MV-4-11 (cell line): ENCODE data around the gene ITIH5.

Experiments
- DNase-seq: peaks from one replicate; lab custom pipeline; 2025; lab: John Stamatoyannopoulos, UW

Gene ITIH5

DNA sequence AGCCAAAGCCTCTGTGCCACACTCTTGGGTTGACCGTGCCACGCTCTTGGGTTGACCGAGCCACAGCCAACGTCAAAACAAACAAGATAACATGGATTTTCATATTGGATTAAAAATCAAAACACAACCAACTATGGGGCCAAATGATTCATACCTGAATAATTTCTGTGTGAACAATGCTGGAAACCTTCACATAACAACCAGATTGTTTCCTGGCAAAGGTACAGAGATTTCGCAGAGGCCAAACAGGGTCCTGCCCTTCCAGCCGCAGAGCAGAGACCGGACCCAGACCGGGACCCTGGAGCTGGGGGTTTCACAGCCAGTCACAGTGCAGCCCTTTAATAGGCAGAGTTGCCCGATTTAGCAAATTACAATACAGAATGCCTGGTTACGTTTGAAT, 40.5 kb downstream of the ITIH5 start:
- no peak for DNase-seq

DNA sequence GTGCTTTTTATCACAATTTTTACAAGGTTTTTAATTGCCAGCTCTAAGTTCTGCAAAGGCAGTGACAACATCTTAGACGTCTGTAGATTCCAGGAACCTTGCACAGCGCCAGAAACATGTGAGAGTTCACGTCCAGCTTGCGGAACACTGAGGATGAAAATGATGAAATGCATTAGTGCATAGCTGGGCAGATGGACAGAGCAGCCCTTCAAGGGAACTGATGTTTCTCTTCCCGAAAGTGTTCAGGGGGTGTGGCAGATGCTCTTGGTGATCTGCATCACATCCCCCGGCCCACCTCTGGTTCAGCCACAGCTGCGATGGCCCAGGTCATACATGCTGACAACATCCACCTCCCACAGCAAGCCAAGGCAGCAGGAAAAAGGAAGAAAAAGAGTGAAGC, 40.9 kb downstream of the ITIH5 start:
- DNase-seq, result peak; percentile 9

DNA sequence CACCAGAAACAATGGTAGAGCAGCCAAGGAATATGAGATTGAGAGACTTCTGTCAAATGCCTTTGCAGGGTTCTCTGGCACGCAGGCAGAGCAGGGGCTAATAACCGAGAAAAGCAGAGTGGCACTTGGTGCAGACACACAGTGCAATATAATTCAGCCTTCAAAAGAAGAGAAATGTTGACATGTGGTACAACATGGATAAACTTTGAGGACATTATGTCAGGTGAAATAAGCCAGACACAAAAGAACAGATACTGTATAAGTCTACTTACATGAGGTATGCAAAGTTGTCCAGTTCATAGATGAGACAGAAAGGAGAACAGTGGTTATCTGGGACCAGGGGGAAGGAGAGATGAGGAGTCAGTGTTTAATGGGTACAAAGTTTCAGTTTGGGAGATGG, 41.8 kb downstream of the ITIH5 start:
- DNase-seq, result no peak

DNA sequence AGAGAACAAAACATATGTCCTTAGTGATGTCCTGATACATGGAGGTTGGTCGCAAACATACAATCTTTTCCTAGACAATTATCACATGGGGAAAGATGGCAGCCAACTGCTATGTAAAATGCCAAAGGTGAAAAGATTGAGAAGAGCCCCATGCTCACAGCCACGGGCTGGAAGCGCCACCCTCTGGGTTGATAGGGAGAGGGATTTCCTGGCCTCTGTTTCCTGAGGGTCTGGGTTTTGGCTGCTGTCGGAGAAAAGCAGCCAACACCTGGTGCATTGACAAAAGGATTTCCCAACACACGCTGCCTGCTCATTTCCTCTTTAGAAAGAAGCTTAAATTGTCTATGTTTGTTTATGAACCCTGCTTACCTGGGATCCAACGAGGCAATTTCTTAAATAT, 43.8 kb downstream of the ITIH5 start:
- DNase-seq, result no peak

DNA sequence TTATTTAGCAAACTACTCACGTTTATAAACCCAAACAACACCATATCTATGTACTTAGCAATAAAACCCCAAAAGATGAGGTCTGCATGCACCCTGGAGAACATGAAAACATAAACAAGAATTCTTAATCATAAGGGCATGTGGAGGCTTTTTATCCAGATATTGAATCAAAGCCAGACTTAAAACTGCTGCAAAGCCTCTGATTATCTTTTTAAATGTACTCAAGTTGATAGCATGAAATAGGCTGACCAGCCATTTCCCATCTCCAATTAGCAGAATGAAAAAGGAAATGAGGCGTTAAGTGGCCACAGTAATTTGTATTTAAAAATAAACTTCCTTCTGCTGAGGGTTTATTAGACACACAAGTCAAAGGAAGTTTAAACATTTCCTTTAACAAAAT, 48.3 kb downstream of the ITIH5 start:
- DNase-seq, result no peak

DNA sequence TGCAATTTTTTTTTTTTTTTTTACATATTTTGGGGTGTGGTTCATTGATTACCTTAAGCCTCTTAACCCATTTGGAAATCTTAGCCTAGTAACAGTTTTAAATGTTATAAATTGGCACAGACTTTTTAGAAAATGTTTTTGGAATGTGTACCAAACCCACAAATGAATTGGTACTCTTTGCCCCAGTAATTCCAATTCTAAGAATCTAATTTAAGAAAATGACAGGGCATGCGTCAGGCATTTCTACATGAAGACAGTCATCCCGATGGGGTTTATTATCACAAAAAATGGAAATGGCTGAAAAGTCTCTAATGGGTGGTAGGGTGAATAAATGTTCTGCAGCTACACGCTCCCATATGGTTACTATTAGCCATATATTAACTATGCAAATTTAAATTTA, 54.9 kb downstream of the ITIH5 start:
- DNase-seq, result no peak

DNA sequence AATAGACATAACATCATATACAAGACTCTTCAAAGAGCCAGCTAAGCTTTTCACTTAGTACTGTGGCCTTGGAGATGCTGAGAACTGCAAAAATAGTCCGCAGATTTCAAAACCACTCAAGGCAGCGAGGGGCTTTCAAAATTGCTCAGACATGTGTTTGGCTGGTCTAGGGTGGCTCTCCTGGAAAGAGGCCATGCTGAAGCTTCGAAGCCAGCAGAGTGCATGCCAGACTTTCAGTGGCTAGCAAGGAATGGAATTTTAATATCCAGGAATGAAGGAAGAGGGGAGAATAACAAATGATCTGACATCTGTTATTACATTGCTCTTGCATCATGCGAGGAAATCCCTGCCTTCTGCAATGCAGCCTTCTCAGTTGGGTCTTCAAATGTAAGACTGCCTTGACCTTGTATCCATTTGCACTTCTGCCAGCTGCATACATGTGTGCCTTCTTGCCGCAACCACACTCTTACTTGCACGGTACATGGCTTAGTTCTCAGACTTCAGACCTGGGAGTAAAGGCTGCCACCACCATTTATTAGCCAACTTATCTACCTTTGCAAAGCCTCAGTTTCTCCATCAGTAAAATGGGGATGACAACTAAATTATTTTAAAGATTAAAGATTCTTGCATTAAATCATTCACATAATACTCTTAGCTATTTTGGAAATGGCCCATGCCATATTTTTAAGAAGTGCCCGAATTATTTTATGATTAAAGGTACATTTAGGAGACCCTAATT, 55.9 kb downstream of the ITIH5 start:
- no peak for DNase-seq

DNA sequence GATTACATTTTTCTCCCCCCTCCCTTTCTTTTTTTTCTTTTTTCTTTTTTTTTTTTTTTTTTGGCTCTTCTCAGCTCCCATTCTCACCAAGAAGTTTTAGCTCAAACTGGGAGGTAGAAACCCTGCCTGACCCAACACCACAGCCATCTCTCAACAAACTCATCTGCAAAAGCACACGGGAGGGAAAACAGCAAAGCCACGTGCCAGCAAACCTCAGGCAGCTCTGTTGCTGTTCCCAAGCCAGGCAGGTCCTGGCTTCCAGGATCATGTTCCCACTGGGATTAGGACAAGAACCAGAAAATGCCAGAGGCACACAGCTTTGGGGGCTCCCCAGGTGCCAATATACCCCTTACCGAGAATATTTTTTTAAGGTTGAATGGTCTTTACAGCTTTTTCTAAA, 56.7 kb downstream of the ITIH5 start:
- no peak for DNase-seq

DNA sequence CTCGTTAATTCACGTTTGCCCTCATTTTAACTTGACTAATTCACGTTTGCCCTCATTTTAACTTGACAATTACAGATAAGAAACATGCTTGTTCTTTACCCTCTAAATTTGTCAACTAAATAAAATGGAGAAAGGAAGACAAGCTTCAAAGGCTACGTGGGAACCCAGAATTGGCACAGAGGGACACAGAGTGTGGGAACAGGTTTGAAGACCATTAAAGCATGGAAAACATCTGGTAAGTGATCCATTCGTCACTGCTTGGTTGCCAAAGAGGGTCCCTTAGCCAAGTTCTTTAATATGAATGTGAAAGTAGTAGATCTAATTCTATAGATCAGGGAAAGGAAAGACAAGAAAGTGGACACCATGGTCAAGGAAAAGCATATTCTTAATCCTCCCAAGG, 57.2 kb downstream of the ITIH5 start:
- no peak for DNase-seq

DNA sequence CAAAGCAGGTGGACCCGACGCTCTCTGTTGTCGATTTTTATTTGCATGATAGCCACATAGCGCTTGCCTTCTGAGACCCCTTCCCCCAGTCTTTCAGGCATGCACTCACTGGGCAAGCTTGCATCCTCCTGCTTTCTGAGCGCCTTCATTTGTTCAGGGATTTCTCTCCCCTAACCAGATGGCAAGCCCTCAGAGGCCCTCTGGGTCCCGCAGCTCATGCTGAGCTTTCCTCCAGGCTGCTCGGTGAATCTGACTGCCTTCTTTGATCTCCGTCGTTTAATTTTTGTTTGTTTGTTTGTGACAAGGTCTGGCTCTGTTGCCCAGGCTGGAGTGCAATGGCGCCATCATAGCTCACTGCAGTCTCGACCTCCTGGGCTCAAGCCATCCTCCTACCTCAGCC, 58.8 kb downstream of the ITIH5 start:
- DNase-seq, result no peak

DNA sequence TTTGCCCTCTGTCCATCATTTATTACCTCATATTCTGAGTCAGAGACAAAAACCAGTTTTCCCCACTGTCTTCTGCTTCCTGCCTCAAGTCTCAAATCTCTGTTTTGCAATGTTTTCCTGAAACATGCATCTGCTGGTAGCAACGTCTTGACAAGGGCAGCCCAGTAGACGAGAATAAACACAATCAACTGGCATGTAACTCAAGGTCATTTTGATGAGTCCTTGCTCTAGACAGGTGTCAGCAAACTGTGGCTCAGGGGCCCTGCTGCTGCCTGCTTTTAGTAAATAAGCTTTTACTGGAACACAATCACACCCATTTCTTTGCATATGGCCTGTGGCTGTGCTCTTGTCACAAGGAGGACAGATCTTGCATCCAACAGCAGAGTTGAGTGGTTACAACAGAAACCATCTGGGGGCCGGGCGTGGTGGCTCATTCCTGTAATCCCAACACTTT, 59.8 kb downstream of the ITIH5 start:
- peak; percentile 51 for DNase-seq

DNA sequence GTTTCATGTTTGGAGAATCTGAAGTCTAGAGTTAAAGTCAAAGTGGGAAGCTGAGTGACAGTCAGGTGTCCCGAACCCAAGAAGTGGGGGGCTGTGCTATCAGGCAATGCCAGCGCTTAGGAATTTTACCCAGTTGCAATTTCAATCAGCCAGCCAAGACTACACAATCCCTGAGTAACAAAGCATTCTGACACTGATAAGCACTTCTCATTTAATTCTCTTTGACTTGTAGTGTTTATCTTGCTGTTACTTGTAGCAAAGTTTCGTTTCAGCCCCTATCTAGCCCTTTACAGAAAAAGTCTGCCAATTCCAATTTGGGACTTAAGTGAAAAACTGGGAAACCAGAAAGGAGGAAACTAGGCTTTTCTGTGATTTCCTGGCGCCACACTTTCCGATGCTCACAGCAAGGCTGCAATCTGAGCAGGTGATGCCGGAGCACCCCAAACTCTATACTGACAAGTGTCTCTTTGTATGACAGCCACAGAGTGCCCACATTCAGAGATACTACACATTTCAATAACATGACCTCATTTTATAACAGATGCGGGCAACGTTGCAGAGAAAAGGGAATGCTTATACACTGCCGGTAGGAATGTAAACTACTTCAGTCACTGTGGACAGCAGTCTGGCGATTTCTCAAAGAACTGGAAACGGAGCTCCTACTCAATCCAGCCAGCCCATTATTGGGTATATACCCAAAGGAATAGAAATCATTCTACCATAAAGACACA, 61.0 kb downstream of the ITIH5 start:
- no peak for DNase-seq

DNA sequence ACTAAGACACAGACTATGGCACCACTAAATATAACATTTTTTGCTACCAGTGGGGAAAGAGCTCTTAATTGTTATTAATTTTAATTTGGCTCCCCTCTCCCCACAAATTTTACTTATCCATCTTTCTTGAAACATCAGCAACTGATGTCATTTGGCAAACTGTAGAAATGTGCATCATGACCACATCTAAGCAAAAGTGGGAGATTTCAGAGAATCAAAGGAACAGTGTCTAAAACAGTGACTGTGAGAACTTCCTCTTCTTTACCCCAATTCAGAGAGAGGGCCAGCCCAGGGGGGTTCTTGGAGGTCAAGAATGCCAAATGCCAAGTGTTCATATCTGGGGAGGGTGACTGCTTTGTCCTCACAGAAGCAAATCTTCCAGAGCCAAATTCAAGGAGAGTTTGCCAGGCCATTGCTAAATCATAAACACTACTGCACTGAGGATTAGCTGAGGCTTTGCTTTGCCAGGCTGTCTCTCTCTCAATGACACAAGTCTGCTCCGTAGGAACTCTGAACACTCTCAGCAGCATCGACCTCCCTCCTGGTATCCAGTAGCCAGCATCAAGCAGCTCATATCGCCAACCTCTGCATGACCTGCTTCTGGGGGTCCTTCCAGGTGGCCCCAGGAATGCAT, 65.6 kb downstream of the ITIH5 start:
- peak; percentile 29 for DNase-seq

DNA sequence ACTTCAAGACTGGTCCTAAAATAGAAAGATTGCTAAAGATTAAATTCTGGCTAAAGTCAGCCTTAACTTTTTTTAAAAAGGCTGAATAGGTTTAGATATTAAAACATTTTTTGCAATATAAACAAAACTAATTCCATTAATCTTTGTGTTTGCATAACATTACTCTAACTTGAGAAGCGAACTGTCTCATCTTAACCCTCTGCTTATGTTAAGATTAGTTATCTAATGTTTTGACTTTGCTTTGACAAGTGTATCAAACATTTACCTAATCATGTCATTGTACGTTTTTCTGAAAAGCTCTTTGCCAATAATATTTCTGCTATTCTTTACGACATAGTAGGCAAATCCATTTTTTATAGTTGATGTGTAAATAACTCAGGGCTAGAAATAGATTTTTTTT, 68.0 kb downstream of the ITIH5 start:
- DNase-seq, result no peak

DNA sequence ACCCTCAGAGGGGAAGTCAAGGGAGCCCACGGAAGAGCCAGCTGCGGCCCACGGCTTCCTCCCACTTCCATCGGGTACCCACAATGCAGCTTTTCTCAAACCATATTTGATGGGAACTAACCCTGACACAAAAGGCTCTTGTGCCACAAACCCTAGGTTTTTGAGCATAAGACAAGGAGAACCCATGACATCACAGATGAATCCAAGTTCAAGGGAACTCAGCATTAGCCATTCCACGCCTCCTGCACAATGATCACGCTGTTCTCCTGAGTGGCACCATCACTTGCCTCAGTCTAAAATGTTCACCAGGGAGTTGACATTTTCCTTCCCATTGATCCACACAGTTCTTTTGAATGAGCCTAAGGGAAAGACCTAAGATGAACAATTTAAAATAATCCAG, 70.4 kb downstream of the ITIH5 start:
- no peak for DNase-seq

DNA sequence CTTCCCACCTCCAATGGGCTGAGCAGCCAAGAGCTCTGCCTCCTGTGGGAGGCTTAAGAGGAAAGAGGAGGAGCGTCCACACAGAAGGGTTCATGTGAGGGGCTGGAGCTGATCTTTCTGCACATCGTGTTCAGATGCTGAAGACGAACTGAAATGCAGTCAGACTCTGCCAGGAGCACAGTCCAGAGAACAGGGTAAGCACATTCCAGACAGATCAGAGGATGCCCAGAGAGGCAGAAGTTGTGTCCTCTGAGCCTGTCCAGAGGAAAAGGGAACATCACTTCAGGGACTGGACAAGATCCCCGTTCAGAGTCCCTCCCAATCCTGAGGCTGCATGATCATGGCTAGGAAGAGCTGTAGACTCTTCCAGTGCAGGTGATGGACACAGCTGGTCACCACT, 72.9 kb downstream of the ITIH5 start:
- no peak for DNase-seq

DNA sequence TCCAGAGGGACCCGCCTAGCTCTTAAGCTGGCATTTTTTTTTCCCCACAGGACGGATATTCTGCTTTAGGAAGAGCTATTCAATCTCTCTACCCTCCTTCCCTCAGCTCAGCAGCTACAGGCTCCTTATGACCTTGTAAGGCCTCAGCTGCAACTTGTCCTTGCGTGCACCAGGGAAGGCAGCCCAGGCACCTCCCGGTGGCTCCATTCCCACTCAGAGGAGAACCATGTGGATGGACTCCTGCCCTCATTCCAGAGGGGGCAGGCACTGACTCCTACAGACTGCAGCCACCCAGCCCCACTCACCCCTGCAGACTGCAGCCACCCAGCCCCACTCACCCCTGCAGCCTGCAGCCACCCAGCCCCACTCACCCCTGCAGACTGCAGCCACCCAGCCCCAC, 73.7 kb downstream of the ITIH5 start:
- no peak for DNase-seq

DNA sequence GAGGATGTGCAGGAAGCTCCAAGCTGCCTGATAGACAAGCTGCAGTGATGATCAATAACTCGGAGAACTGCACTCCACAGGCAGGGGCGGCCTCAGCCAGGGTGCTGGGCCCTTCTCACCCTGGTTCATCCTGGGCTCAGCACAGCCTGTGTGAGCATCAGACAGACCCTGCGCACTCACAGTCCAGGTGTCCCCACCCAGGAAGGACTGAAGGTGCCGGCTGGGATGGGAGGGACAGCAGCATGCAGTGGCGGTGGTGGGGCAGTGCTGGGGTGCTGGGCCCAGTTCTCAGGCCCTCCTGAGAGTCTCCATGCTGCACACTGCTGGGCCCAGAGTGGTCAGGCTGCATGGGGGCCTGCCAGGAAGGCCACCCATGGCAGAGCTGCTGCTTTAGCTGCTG, 74.1 kb downstream of the ITIH5 start:
- DNase-seq, result no peak

DNA sequence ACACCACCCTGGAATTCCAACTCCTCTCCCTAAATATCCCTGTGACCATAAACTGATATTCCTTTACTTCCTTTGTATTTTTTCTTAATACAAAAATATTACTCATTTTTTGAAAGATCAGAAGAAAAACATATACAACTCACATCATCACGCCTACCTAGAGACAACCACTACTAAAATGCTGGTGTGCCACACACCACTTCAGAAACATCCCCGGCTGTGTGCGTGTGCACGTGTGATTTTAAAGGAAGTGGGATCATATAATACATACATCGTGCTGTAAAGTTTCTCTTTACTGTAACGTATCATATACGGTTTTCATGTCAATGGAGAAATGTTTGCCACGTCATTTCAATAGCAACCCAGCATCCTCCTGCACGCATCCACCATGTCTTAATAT, 76.5 kb downstream of the ITIH5 start:
- DNase-seq, result no peak

DNA sequence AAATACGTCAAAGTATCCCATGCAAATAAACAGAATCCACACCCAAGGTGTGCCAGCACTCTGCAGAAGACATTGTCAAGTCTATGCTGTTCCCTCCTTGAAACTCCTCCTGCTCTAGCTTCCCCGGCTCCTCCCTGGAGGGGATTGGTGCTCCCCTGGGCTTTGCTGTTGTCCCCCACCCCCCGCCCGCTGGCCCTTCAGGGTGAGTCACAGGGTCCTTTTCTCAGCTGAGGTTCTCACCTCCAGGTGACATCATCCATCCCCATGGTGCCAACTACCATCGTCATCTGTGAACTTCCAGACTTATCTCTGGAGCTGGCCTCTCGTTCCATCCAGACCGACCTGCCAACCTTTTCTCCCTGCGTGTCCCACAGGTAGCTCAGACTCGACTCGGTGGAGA, 77.0 kb downstream of the ITIH5 start:
- no peak for DNase-seq

DNA sequence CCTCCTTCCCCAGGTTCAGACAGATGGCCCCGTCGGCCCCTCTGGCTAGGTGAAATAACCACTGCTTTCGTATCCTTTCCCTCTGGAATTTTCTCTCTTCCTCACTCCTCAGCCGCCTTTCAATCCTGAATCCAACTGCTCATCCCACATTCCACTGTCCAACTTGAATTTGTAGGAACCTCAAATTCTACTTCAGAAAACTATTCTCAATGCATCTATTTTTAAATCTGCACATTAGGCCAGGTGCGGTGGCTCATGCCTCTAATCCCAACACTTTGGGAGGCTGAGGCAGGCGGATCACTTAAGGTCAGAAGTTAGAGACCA, 78.9 kb downstream of the ITIH5 start:
- no peak for DNase-seq

DNA sequence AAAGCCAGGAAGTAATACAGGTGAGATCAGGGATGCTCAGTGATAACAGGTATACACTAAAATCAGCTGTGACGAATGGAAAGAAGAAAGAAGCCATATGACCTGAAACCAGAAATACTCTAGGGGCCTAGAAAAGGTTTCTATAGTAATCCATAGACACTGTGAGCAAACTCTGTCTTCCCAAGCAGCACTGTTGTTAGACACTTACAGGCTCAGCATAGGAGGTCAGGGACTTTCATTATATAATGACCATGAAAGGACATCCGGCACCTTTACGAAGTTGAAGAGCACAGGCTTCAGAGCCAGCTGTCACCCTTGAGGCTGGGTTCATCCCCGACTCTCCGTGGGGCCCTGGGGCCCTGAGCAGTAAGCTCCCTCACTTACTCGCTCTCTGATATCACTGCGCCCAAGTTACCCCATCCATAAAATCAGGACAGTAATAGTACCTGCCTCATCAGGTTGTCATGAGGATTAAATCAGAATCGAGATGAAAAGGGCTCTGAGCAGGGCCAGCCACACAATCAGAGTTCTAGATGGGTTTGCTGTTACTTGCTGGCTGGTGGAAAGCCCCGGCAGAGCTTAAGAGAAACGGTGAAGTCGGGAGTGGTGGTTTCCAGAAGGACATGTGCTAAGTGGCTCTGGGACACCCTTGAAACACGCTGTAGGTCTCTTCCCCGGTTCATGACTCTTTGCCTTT, 79.5 kb downstream of the ITIH5 start:
- DNase-seq, result no peak

DNA sequence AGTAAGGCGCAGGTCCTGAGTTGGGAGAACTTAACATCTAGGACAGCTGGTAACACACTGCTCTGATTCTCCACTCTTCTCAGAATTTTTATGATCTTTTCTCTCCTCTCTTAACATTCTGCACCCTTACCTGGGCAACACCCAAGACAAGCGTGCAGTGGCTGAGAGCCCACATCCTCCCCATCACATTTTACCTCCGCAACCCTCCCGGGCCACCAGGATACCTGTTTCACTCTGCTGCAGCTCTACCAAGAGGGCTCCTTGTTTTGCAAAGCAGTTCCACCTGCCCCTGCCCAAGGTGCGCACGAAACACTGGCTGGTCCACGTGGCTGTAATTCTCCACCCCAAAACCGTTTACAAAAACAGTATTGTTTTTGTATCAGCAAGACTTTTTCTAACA, 81.5 kb downstream of the ITIH5 start:
- DNase-seq, result no peak
